ENCODE data around the gene POLR2A.

GRCh38 chr17:7497636-7498035 is 13.5 kb downstream of the POLR2A start:
- no peak for TF ChIP-seq CTCF (IDR thresholded peaks at IDR 0.05)
- no peak for TF ChIP-seq POLR2A (IDR thresholded peaks at IDR 0.05)
- TF ChIP-seq POLR2AphosphoS5 (IDR thresholded peaks at IDR 0.05), result no peak
- no peak for TF ChIP-seq EP300 (IDR thresholded peaks at IDR 0.05)

Measured in gastroesophageal sphincter (tissue), 3 donors.